ENCODE data around the gene TOB1.

GRCh38 chr17:50833510-50834428 lies 32.4 kb downstream of the TOB1 start:
- TF ChIP-seq CTCF (optimal IDR thresholded peaks at IDR 0.05 in 1 of 3, IDR thresholded peaks at IDR 0.05 in 1 of 3, conservative IDR thresholded peaks at IDR 0.05 in 1 of 3; ENCODE audit: extremely low read depth in 1 of 3, insufficient read depth in 2 of 3, low read length in 3 of 3): no peak
- TF ChIP-seq EZH2 (IDR thresholded peaks at IDR 0.05; ENCODE audit: low read length): no peak
